A549 treated with CpdA at 1 μM for 4 hours (cell line): ENCODE results near the gene KDM4E. TPM values are rescaled to one million over a fixed set of nuclear protein-coding genes. Genes with fewer than 3 reads are reported as not detected.

Source experiments
- total RNA-seq: library from RNA; stranded (reverse); fragments of 200-300 nt; extraction: Qiagen RNA extraction; gene quantifications from 5 replicates; pipeline ENCODE4 v1.2.3, GENCODE V29; 2022; ENCODE audit warnings: low read depth

KDM4E gene
- not detected in 5 replicates for total RNA-seq

GRCh38 chr11:95024958-95025357 lies at the start of gene KDM4E:
Gene KDM4E (plus strand): TSS chr11:95025258. CDS start chr11:95025558, 300 bp downstream.

GRCh38 chr11:95049122-95049521 lies 24.1 kb downstream of the KDM4E start, which contains the start of gene KDM4F:
Gene KDM4F (plus strand): TSS chr11:95049422.

GRCh38 chr11:95066716-95067038 lies 41.6 kb downstream of the KDM4E start, which contains the start of gene SRSF8:
Gene SRSF8 (plus strand): TSS chr11:95066919. CDS start chr11:95067227, 308 bp downstream.

Other genes starting within 250 kb of the KDM4E start
- 27.5 to 33.8 TPM (median 31.9 TPM) in 5 replicates for gene CWC15, start 51.7 kb upstream of the KDM4E start, total RNA-seq
- gene KDM4D, start 51.5 kb upstream of the KDM4E start, total RNA-seq, result 0.43 to 0.60 TPM (median 0.56 TPM) in 5 replicates
- not detected in 5 replicates for gene KDM4F, start 24.2 kb downstream of the KDM4E start, total RNA-seq
- 16.9 to 20.4 TPM (median 18.4 TPM) in 5 replicates for gene SRSF8, start 41.7 kb downstream of the KDM4E start, total RNA-seq
- gene ENDOD1, start 64.6 kb downstream of the KDM4E start, total RNA-seq, result 11.8 to 16.1 TPM (median 13.7 TPM) in 5 replicates
- 0.08 to 0.34 TPM (median 0.13 TPM) in 5 replicates for gene SESN3, start 205.9 kb downstream of the KDM4E start, total RNA-seq